SK-N-MC (cell line): ENCODE data around the gene TMEM236.

ENCODE experiments used
- DNase-seq: peaks from one replicate; pipeline ENCODE4 v3.0.0-alpha.2; 2011; ENCODE audit warnings: low read depth, low spot score
- H3K27ac ChIP-seq: fragments of 200-600 bp; sonication (generic); 2 replicates; pipeline ENCODE4 v1.5.1; 2016; ENCODE audit warnings: mixed run types
- H3K36me3 ChIP-seq: fragments of 200-600 bp; sonication (generic); 2 replicates; pipeline ENCODE4 v1.6.1; 2017; ENCODE audit warnings: antibody characterized with exemption, low read length, mixed read lengths; ENCODE audit not compliant: insufficient read depth
- H3K4me3 ChIP-seq: fragments of 200-600 bp; sonication (generic); 2 replicates; pipeline ENCODE4 v1.5.1; 2016
- H3K9ac ChIP-seq: fragments of 200-600 bp; sonication (generic); 2 replicates; pipeline ENCODE4 v1.8.0; 2017; ENCODE audit warnings: mixed run types, mixed read lengths; ENCODE audit not compliant: insufficient read length
- H3K9me3 ChIP-seq: fragments of 200-600 bp; sonication (generic); 2 replicates; pipeline ENCODE4 v1.6.1; 2017; ENCODE audit warnings: low read depth, mild to moderate bottlenecking, antibody characterized with exemption, low read length, moderate library complexity, mixed read lengths
- EZH2 ChIP-seq: fragments of 200-600 bp; sonication (generic); IDR thresholded peaks from one replicate; pipeline ENCODE4 v1.6.1; 2017; ENCODE audit warnings: antibody characterized with exemption
- FOXP2 ChIP-seq: optimal IDR thresholded peaks from 2 replicates; pipeline ENCODE3; 2011; ENCODE audit warnings: mild to moderate bottlenecking, moderate library complexity; ENCODE audit not compliant: insufficient read depth; ENCODE audit errors: extremely low read length, control extremely low read depth
- POLR2AphosphoS5 ChIP-seq: IDR thresholded peaks from 2 replicates; pipeline ENCODE4 v1.6.1; 2012; ENCODE audit warnings: mild to moderate bottlenecking, low read depth, low read length, borderline replicate concordance

Gene TMEM236

GRCh38 chr10:17725703-17726102 is 26.3 kb upstream of the TMEM236 start:
- TF ChIP-seq POLR2AphosphoS5, result no peak
- TF ChIP-seq FOXP2, result no peak
- TF ChIP-seq EZH2, result no peak
- H3K36me3 ChIP-seq, result no peaks in the 10 kb centered on the region
- no peak overlapping the region for H3K27ac ChIP-seq
- no peak for DNase-seq
- no peaks in the 10 kb centered on the region for H3K9me3 ChIP-seq
- H3K4me3 ChIP-seq, result no peak overlapping the region
- H3K9ac ChIP-seq, result no peak overlapping the region

- no peaks in the 10 kb centered on the region for H3K9me3 ChIP-seq
- TF ChIP-seq POLR2AphosphoS5 (no peak), EZH2 (no peak), FOXP2 (no peak)
- DNase-seq, result no peak
- no peaks in the 10 kb centered on the region for H3K36me3 ChIP-seq
- no peak overlapping the region for H3K4me3 ChIP-seq
- no peak overlapping the region for H3K9ac ChIP-seq
- H3K27ac ChIP-seq, result no peak overlapping the region
Measured at GRCh38 chr10:17729630-17730029, 22.4 kb upstream of the TMEM236 start.

GRCh38 chr10:17730667-17731066 is 21.3 kb upstream of the TMEM236 start:
- H3K9me3 ChIP-seq, result no peaks in the 10 kb centered on the region
- H3K9ac ChIP-seq, result no peak overlapping the region
- TF ChIP-seq POLR2AphosphoS5 (no peak), EZH2 (no peak), FOXP2 (no peak)
- no peaks in the 10 kb centered on the region for H3K36me3 ChIP-seq
- H3K27ac ChIP-seq, result no peak overlapping the region
- DNase-seq, result no peak
- no peak overlapping the region for H3K4me3 ChIP-seq

GRCh38 chr10:17731331-17732020 is 20.5 kb upstream of the TMEM236 start:
- Histone ChIP-seq H3K4me3 (no peak overlapping the region), H3K27ac (no peak overlapping the region), H3K36me3 (no peaks in the 10 kb centered on the region), H3K9ac (no peak overlapping the region), H3K9me3 (no peaks in the 10 kb centered on the region)
- TF ChIP-seq EZH2 (no peak), POLR2AphosphoS5 (no peak), FOXP2 (no peak)
- no peak for DNase-seq

- H3K9ac ChIP-seq, result no peak overlapping the region
- H3K4me3 ChIP-seq, result no peak overlapping the region
- TF ChIP-seq POLR2AphosphoS5 (no peak), FOXP2 (no peak), EZH2 (no peak)
- no peak overlapping the region for H3K27ac ChIP-seq
- H3K9me3 ChIP-seq, result no peaks in the 10 kb centered on the region
- H3K36me3 ChIP-seq, result no peaks in the 10 kb centered on the region
- DNase-seq, result no peak
Measured at GRCh38 chr10:17733620-17734019, 18.4 kb upstream of the TMEM236 start.

- TF ChIP-seq POLR2AphosphoS5 (no peak), EZH2 (no peak), FOXP2 (no peak)
- no peak for DNase-seq
- Histone ChIP-seq H3K9me3 (no peaks in the 10 kb centered on the region), H3K27ac (no peak overlapping the region), H3K36me3 (no peaks in the 10 kb centered on the region), H3K4me3 (no peak overlapping the region), H3K9ac (no peak overlapping the region)
Measured at GRCh38 chr10:17734432-17735080, 17.4 kb upstream of the TMEM236 start.

- Histone ChIP-seq H3K4me3 (no peak overlapping the region), H3K27ac (no peak overlapping the region), H3K9me3 (no peaks in the 10 kb centered on the region), H3K9ac (no peak overlapping the region), H3K36me3 (no peaks in the 10 kb centered on the region)
- DNase-seq, result no peak
- no peak for TF ChIP-seq EZH2
- no peak for TF ChIP-seq POLR2AphosphoS5
- TF ChIP-seq FOXP2, result no peak
Measured at GRCh38 chr10:17735166-17735941, 16.6 kb upstream of the TMEM236 start.

GRCh38 chr10:17736223-17736622 is 15.8 kb upstream of the TMEM236 start:
- no peak for TF ChIP-seq POLR2AphosphoS5
- no peak for TF ChIP-seq EZH2
- TF ChIP-seq FOXP2, result no peak
- Histone ChIP-seq H3K9ac (no peak overlapping the region), H3K4me3 (no peak overlapping the region), H3K36me3 (no peaks in the 10 kb centered on the region), H3K27ac (no peak overlapping the region), H3K9me3 (no peaks in the 10 kb centered on the region)
- DNase-seq, result no peak
